ENCODE results near the gene DBX1.

DBX1 gene

GRCh38 chr11:20120134-20120925, 39.9 kb downstream of the DBX1 start:
- no peak for DNase-seq (ENCODE audit: low read depth)

- DNase-seq (ENCODE audit: low read depth): no peak
Observed at GRCh38 chr11:20119315-20119714, 41.0 kb downstream of the DBX1 start.

- no peak for DNase-seq (ENCODE audit: low read depth)
Observed at GRCh38 chr11:20118209-20118608, 42.1 kb downstream of the DBX1 start.

DNA sequence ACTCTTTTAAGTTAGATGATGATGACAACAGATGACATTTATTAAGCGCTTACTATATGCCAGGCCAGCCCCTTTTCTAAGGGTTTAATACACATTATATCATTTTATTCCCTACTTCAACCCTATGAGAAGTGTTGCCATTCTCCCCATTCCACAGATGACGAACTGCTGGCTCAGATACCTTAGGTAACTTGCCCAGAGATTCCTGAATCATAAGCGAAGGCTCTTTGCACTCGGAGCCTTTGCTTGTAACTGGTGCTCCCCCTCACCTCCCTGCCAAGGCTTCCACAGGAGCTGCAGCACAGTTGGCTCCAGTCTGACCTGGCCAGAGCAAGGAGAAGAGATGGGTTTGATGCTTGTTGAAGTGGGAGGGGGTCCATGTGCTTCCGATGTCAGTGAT, 43.0 kb downstream of the DBX1 start:
- no peak for DNase-seq (ENCODE audit: low read depth)

DNA sequence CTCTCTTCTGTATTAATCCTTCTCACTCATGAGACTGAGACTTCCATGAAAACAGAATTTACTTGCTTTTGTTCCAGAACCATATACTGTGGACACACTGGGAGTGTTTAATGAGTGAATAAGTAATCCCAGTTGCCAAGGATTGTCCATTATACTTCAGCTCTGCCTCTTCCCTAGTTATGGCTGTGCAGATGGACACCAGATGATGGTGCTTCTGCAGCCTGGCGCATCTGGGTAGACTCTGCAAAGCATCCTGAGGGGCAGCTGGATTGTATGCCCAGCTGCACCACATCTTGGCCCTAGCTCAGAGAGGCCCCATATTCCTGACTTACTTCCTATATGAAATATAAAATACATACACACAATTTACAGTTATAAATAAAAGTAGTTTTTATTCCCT, 43.5 kb downstream of the DBX1 start:
- no peak for DNase-seq (ENCODE audit: low read depth)

GRCh38 chr11:20114588-20114987, 45.7 kb downstream of the DBX1 start:
- no peak for DNase-seq (ENCODE audit: low read depth)

DNA sequence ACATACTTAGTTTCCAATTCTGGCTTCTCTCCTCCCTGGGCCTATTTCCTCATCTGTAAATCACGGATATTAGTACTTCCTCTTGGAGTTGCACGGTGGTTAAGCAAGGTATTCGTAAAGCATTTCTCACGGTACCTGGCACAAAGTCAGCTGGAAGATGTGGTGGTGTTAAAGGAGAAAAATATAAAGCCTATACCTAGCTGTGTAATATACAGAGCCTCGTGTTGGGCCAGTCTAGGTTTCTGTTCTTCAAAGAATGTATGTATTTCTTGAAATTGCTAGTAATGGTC, 47.2 kb downstream of the DBX1 start:
- no peak for DNase-seq (ENCODE audit: low read depth)

DNA sequence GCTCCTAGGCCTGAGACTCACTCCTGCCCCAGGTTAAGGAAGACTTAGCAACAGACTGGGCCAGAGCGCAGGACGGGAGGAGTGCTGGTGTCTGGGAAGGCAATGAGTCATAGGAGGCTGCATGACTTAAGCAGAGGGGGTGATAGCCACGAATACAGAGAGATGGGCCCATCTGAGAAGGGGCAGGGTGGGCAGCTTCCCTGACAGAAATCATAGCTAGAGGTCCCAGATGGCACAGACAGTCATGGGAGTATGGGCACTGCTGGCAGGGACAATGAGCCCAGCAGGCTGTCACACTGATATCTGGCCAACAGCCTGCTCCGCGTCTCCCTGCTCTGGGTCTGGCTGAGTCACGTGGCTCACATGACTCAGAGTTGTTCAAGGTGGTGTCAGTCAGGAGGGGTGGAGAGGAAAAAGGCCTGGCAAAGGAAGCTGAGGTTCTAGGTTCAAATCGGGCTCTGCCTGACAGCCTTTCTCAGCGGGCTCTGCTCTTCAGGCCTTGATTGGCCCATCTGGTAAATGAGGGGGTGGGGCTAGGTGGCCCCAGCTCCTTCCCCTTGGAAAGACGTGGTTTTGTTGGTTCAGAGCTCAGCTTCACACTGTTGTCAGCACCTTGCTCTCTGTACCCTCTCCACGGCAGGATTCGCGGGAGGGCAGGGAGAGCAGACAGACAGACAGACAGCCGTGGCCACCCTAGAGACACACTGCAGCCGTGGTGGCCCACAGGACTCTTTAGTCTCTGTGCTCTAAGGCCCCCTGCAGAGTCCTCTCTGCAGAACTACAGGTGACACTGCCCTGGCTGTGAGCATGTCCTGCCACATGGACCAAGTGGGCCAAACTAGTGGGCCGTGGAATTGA, 47.8 kb downstream of the DBX1 start:
- DNase-seq (ENCODE audit: low read depth): no peak

- no peak for DNase-seq (ENCODE audit: low read depth)
Observed at GRCh38 chr11:20111871-20112270, 48.4 kb downstream of the DBX1 start.

DNA sequence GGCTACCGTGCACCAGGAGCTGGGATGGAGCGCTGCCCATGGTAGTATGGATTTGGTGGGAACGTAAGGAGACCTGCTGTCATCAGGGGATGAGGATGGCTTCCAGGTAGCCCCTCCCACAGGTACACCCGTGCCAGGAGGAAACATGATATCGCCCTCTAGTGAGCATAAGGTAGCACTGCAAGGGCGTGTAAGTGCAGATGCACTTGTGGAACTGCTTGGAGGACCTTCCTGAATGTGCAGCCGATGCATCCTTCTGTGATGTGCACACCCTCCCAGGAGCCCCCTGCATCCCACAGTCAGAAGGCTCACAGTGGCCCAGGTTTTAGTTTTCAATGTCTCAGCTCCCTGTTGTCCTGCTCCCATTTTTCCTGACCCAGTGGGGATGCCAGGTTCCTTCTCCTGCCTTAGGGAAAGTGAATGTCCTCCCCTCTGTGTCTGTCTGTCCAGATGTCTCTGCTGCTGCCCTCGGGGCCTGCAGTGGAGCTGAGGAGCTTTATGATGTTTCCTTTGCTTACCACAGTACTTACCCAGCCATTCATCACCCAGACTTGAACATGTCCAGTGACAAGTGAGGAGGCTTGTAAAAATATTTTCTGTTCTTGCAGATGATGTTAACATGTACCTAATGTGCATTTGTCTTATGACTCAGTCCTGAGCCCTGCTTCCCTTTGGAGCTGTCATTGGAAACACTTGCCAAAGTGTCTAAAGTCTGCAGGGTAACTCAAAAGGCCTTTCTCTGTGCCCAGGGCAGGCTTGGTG, 49.2 kb downstream of the DBX1 start:
- peak; percentile 15 for DNase-seq (ENCODE audit: low read depth)

- DNase-seq (ENCODE audit: low read depth): no peak
Observed at GRCh38 chr11:20109731-20110445, 50.4 kb downstream of the DBX1 start.

All from activated gamma-delta T cell treated with anti-CD3 and anti-CD28 coated beads, Interleukin-2, amount 50 U/mL, for 16 hours (primary cell).